H1 (cell line): Measurements from ENCODE around the gene C17orf50. TPM values are rescaled to one million over a fixed set of nuclear protein-coding genes. Genes with fewer than 3 reads are reported as not detected.

ENCODE experiments used
- CHD1 ChIP-seq: IDR thresholded peaks from 2 replicates; pipeline ENCODE4 v1.6.1; 2012; ENCODE audit warnings: low read depth, low read length, improper control_type of control experiment
- KDM5A ChIP-seq: fragments of 200-600 bp; IDR thresholded peaks from 2 replicates; pipeline ENCODE4 v1.7.1; 2012; ENCODE audit warnings: mild to moderate bottlenecking, low read length, inconsistent platforms, mixed read lengths
- SAP30 ChIP-seq: fragments of 300-600 bp; sonication (generic); IDR thresholded peaks from 2 replicates; pipeline ENCODE4 v1.7.1; 2012; ENCODE audit warnings: low read length, moderate library complexity, mild to moderate bottlenecking, inconsistent platforms; ENCODE audit not compliant: insufficient read depth, insufficient replicate concordance
- TAF1 ChIP-seq: IDR thresholded peaks from 2 replicates; pipeline ENCODE4 v1.6.1; 2011; ENCODE audit warnings: mild to moderate bottlenecking, low read depth, low read length
- TCF12 ChIP-seq: IDR thresholded peaks from 2 replicates; pipeline ENCODE4 v1.6.1; 2011; ENCODE audit warnings: low read depth, mild to moderate bottlenecking, low read length
- YY1 ChIP-seq: IDR thresholded peaks from 2 replicates; pipeline ENCODE4 v1.6.1; 2011; ENCODE audit warnings: low read depth, mild to moderate bottlenecking, low read length
- polyA plus RNA-seq, 7 experiments: library from polyadenylated mRNA; depleted of rRNA in 3 of 7; stranded (reverse) in 5 of 7; unstranded in 2 of 7; fragments of >200 nt in 5 of 7; fragments of 200-250 nt in 2 of 7; gene quantifications; 1 replicate in 5 of 7; 2 replicates in 1 of 7; 4 replicates in 1 of 7; pipeline versions ENCODE4 v1.2.1 to v1.2.3, GENCODE V29; 2011 to 2013; ENCODE audit warnings: missing spikeins in 2 of 7, mixed read lengths in 2 of 7
- total RNA-seq: library from RNA; stranded (reverse); fragmentation: NEBNext Ultra II Directional; extraction: Animal tissue kit (Norgen Biotek cat#: 25700); gene quantifications from 2 replicates; pipeline ENCODE4 v1.2.1, GENCODE V29; 2021
- TF ChIP-seq, protein P1 (sequence below): fragments of 300-600 bp; sonication (generic); IDR thresholded peaks from 2 replicates; pipeline ENCODE4 v1.7.1; 2012; ENCODE audit warnings: low read length, moderate library complexity, mild to moderate bottlenecking, inconsistent platforms; ENCODE audit not compliant: insufficient replicate concordance
- TF ChIP-seq, protein P2 (sequence below): IDR thresholded peaks from 2 replicates; pipeline ENCODE4 v1.6.1; 2011; ENCODE audit warnings: low read depth, mild to moderate bottlenecking, low read length; ENCODE audit not compliant: insufficient read depth

The C17orf50 gene
- total and polyA plus RNA-seq, 2 of the 8 experiments (the other 6 are each of a cell fraction or from before 2014, with no cell fraction given) = 0.12 TPM; not detected in 1

DNA sequence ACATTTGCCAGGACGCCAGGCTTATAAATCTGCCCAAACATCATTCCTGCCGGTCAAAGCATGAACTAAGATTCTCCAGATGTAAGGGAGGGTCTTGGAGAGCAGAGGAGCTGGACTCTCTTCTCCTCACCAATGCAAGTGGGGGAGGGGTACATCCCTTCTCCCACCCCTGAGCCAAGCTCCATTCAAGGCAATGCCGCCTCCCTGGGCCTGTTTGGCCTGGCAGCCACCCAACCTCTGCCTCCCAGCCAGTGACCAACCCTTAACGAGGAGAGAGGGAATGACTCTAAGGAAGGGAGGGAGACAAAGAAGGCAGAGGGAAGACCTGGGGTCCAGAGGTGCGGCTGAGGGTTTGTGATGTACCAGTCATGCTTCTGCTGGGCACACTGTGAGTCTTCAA lies 13.8 kb downstream of the C17orf50 start (continued):
- TF ChIP-seq, protein P1, sequence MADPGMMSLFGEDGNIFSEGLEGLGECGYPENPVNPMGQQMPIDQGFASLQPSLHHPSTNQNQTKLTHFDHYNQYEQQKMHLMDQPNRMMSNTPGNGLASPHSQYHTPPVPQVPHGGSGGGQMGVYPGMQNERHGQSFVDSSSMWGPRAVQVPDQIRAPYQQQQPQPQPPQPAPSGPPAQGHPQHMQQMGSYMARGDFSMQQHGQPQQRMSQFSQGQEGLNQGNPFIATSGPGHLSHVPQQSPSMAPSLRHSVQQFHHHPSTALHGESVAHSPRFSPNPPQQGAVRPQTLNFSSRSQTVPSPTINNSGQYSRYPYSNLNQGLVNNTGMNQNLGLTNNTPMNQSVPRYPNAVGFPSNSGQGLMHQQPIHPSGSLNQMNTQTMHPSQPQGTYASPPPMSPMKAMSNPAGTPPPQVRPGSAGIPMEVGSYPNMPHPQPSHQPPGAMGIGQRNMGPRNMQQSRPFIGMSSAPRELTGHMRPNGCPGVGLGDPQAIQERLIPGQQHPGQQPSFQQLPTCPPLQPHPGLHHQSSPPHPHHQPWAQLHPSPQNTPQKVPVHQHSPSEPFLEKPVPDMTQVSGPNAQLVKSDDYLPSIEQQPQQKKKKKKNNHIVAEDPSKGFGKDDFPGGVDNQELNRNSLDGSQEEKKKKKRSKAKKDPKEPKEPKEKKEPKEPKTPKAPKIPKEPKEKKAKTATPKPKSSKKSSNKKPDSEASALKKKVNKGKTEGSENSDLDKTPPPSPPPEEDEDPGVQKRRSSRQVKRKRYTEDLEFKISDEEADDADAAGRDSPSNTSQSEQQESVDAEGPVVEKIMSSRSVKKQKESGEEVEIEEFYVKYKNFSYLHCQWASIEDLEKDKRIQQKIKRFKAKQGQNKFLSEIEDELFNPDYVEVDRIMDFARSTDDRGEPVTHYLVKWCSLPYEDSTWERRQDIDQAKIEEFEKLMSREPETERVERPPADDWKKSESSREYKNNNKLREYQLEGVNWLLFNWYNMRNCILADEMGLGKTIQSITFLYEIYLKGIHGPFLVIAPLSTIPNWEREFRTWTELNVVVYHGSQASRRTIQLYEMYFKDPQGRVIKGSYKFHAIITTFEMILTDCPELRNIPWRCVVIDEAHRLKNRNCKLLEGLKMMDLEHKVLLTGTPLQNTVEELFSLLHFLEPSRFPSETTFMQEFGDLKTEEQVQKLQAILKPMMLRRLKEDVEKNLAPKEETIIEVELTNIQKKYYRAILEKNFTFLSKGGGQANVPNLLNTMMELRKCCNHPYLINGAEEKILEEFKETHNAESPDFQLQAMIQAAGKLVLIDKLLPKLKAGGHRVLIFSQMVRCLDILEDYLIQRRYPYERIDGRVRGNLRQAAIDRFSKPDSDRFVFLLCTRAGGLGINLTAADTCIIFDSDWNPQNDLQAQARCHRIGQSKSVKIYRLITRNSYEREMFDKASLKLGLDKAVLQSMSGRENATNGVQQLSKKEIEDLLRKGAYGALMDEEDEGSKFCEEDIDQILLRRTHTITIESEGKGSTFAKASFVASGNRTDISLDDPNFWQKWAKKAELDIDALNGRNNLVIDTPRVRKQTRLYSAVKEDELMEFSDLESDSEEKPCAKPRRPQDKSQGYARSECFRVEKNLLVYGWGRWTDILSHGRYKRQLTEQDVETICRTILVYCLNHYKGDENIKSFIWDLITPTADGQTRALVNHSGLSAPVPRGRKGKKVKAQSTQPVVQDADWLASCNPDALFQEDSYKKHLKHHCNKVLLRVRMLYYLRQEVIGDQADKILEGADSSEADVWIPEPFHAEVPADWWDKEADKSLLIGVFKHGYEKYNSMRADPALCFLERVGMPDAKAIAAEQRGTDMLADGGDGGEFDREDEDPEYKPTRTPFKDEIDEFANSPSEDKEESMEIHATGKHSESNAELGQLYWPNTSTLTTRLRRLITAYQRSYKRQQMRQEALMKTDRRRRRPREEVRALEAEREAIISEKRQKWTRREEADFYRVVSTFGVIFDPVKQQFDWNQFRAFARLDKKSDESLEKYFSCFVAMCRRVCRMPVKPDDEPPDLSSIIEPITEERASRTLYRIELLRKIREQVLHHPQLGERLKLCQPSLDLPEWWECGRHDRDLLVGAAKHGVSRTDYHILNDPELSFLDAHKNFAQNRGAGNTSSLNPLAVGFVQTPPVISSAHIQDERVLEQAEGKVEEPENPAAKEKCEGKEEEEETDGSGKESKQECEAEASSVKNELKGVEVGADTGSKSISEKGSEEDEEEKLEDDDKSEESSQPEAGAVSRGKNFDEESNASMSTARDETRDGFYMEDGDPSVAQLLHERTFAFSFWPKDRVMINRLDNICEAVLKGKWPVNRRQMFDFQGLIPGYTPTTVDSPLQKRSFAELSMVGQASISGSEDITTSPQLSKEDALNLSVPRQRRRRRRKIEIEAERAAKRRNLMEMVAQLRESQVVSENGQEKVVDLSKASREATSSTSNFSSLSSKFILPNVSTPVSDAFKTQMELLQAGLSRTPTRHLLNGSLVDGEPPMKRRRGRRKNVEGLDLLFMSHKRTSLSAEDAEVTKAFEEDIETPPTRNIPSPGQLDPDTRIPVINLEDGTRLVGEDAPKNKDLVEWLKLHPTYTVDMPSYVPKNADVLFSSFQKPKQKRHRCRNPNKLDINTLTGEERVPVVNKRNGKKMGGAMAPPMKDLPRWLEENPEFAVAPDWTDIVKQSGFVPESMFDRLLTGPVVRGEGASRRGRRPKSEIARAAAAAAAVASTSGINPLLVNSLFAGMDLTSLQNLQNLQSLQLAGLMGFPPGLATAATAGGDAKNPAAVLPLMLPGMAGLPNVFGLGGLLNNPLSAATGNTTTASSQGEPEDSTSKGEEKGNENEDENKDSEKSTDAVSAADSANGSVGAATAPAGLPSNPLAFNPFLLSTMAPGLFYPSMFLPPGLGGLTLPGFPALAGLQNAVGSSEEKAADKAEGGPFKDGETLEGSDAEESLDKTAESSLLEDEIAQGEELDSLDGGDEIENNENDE = no peak
- no peak for TF ChIP-seq SAP30
- TF ChIP-seq, protein P2, sequence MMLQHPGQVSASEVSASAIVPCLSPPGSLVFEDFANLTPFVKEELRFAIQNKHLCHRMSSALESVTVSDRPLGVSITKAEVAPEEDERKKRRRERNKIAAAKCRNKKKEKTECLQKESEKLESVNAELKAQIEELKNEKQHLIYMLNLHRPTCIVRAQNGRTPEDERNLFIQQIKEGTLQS = no peak
- TF ChIP-seq YY1 = no peak
- no peak for TF ChIP-seq TCF12
- no peak for TF ChIP-seq TAF1
- TF ChIP-seq KDM5A = no peak
- no peak for TF ChIP-seq CHD1
